Measurements from ENCODE around the gene ANXA4. TPM values are rescaled to one million over a fixed set of nuclear protein-coding genes. Genes with fewer than 3 reads are reported as not detected.

The ANXA4 gene
- total and polyA plus RNA-seq, 2 donors = 23.3 to 45.3 TPM

- WGBS = 83% methylated on average over 5 of the region's 5 CpGs
Measured at GRCh38 chr2:69836316-69836715, 94.4 kb downstream of the ANXA4 start.

GRCh38 chr2:69837533-69837932, 95.6 kb downstream of the ANXA4 start:
- Histone ChIP-seq H3K27me3 (ENCODE audit: control insufficient read depth in 2 of 2, insufficient read depth in 1 of 2, low read length in 1 of 2) (no peaks in the 10 kb centered on the region), H3K27ac (ENCODE audit: low read depth in 1 of 2, low read length in 1 of 2) (no peak overlapping the region), H3K4me3 (ENCODE audit: low read length in 2 of 2) (no peak overlapping the region), H3K4me1 (ENCODE audit: control insufficient read depth in 2 of 2, insufficient read depth in 2 of 2, low read length in 2 of 2) (peaks cover 0 to 3% of the 10 kb centered on the region in 2 donors), H3K36me3 (ENCODE audit: control insufficient read depth in 2 of 2, insufficient read depth in 2 of 2, low read length in 1 of 2) (peaks cover 4 to 24% of the 10 kb centered on the region in 2 donors), H3K9me3 (ENCODE audit: control insufficient read depth in 2 of 2, insufficient read depth in 1 of 2, low read length in 1 of 2) (no peaks in the 10 kb centered on the region)
- WGBS = 97% methylated on average over 2 of the region's 2 CpGs
- no peak for DNase-seq (ENCODE audit: low read depth in 6 of 9, low spot score in 9 of 9)

More at GRCh38 chr2:69836316-69836715, 94.4 kb downstream of the ANXA4 start:
- Histone ChIP-seq H3K4me3 (ENCODE audit: low read length in 2 of 2) (no peak overlapping the region), H3K27ac (ENCODE audit: low read depth in 1 of 2, low read length in 1 of 2) (no peak overlapping the region), H3K9me3 (ENCODE audit: control insufficient read depth in 2 of 2, insufficient read depth in 1 of 2, low read length in 1 of 2) (no peaks in the 10 kb centered on the region), H3K27me3 (ENCODE audit: control insufficient read depth in 2 of 2, insufficient read depth in 1 of 2, low read length in 1 of 2) (no peaks in the 10 kb centered on the region), H3K36me3 (ENCODE audit: control insufficient read depth in 2 of 2, insufficient read depth in 2 of 2, low read length in 1 of 2) (peaks cover 4 to 19% of the 10 kb centered on the region in 2 donors), H3K4me1 (ENCODE audit: control insufficient read depth in 2 of 2, insufficient read depth in 2 of 2, low read length in 2 of 2) (peaks cover 6 to 9% of the 10 kb centered on the region in 2 donors)
- DNase-seq (ENCODE audit: low read depth in 6 of 9, low spot score in 9 of 9) = no peak

DNA sequence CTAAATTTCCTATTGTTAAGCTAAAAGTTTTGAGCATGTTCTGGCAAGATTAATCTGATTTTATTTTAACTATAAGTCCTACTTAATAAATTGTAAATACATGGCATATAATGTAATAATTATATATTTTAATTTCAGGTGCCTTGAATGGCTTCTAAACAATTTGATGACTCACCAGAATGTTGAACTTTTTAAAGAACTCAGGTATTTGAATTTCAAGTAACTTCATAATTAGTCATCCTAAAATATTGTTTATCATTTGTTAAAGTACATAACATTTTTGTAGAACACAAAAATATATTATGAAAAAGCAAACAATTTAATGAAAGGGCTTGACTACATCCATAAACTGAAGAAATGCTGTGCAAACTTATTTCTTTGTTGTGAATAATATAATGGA, 102.1 kb downstream of the ANXA4 start:
- Histone ChIP-seq H3K9me3 (ENCODE audit: control insufficient read depth in 2 of 2, insufficient read depth in 1 of 2, low read length in 1 of 2) (no peaks in the 10 kb centered on the region), H3K27ac (ENCODE audit: low read depth in 1 of 2, low read length in 1 of 2) (no peak overlapping the region), H3K27me3 (ENCODE audit: control insufficient read depth in 2 of 2, insufficient read depth in 1 of 2, low read length in 1 of 2) (no peaks in the 10 kb centered on the region), H3K36me3 (ENCODE audit: control insufficient read depth in 2 of 2, insufficient read depth in 2 of 2, low read length in 1 of 2) (peaks cover 25 to 53% of the 10 kb centered on the region in 2 donors), H3K4me1 (ENCODE audit: control insufficient read depth in 2 of 2, insufficient read depth in 2 of 2, low read length in 2 of 2) (no peaks in the 10 kb centered on the region), H3K4me3 (ENCODE audit: low read length in 2 of 2) (no peak overlapping the region)
- DNase-seq (ENCODE audit: low read depth in 6 of 9, low spot score in 9 of 9) = no peak

DNA sequence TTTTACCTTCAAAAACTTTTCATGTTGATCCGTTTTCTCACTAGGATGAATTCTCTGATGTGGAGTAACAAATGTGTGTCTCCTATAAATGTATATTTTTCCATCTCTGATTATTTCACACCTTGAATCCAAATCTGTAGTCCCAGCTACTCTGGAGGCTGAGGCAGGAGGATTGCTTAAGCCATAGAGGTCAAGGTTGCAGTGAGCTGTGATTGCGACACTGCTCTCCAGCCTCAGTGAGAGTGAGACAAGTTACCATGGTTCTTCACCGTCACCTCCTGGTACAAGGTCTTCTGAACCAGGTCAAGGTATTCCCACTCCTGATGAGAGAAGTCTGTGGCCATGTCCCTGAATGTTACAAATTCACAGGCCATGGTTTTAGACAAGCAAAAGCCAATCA, 102.6 kb downstream of the ANXA4 start:
- no peak for DNase-seq (ENCODE audit: low read depth in 6 of 9, low spot score in 9 of 9)
- 98% methylated on average over 3 of the region's 3 CpGs for WGBS
- Histone ChIP-seq H3K9me3 (ENCODE audit: control insufficient read depth in 2 of 2, insufficient read depth in 1 of 2, low read length in 1 of 2) (no peaks in the 10 kb centered on the region), H3K27me3 (ENCODE audit: control insufficient read depth in 2 of 2, insufficient read depth in 1 of 2, low read length in 1 of 2) (no peaks in the 10 kb centered on the region), H3K4me3 (ENCODE audit: low read length in 2 of 2) (no peak overlapping the region), H3K27ac (ENCODE audit: low read depth in 1 of 2, low read length in 1 of 2) (no peak overlapping the region), H3K4me1 (ENCODE audit: control insufficient read depth in 2 of 2, insufficient read depth in 2 of 2, low read length in 2 of 2) (no peaks in the 10 kb centered on the region), H3K36me3 (ENCODE audit: control insufficient read depth in 2 of 2, insufficient read depth in 2 of 2, low read length in 1 of 2) (peaks cover 28 to 55% of the 10 kb centered on the region in 2 donors)

DNA sequence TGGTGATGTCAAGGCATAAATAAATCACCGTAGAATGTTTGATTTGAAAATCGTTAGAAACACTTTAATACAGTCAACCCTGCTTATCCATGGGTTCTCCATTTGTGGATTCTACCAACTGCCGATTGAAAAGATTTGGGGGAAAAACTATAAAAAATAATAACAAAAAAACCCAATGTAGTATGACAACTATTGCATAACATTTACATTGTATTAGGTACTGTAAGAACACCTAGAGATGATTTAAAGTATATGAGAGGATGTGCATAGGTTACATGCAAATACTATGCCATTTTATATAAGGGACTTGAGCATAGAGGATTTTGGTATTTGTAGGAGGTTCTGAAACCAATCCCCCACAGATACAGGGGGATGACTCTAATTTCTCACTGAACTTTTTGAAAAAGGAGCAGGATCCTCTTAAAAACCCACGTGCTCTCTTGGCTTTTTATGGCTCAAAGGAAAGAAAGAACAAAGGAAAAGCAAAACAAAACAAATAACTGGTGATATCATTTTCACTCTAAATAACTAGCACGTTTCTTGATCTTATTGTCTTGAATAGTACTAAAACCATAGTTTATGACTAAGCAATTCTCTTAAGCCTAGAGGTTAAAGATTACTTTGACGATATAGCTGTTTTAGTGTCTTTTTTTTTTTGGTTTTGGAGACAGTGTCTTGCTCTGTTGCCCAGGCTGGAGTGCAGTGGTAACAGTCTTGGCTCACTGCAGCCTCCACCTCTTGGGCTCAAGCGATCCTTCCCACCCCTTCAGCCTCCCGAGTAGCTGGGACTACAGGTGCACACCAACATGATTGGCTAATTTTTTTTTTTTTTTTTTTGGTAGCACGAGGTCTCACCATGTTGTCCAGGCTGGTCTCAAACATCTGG, 104.5 kb downstream of the ANXA4 start:
- WGBS = 95% methylated on average over 9 of the region's 9 CpGs
- Histone ChIP-seq H3K36me3 (ENCODE audit: control insufficient read depth in 2 of 2, insufficient read depth in 2 of 2, low read length in 1 of 2) (peaks cover 31 to 60% of the 10 kb centered on the region in 2 donors), H3K27me3 (ENCODE audit: control insufficient read depth in 2 of 2, insufficient read depth in 1 of 2, low read length in 1 of 2) (no peaks in the 10 kb centered on the region), H3K27ac (ENCODE audit: low read depth in 1 of 2, low read length in 1 of 2) (no peak overlapping the region), H3K4me3 (ENCODE audit: low read length in 2 of 2) (no peak overlapping the region), H3K9me3 (ENCODE audit: control insufficient read depth in 2 of 2, insufficient read depth in 1 of 2, low read length in 1 of 2) (no peaks in the 10 kb centered on the region), H3K4me1 (ENCODE audit: control insufficient read depth in 2 of 2, insufficient read depth in 2 of 2, low read length in 2 of 2) (no peaks in the 10 kb centered on the region)
- DNase-seq (ENCODE audit: low read depth in 6 of 9, low spot score in 9 of 9) = no peak

DNA sequence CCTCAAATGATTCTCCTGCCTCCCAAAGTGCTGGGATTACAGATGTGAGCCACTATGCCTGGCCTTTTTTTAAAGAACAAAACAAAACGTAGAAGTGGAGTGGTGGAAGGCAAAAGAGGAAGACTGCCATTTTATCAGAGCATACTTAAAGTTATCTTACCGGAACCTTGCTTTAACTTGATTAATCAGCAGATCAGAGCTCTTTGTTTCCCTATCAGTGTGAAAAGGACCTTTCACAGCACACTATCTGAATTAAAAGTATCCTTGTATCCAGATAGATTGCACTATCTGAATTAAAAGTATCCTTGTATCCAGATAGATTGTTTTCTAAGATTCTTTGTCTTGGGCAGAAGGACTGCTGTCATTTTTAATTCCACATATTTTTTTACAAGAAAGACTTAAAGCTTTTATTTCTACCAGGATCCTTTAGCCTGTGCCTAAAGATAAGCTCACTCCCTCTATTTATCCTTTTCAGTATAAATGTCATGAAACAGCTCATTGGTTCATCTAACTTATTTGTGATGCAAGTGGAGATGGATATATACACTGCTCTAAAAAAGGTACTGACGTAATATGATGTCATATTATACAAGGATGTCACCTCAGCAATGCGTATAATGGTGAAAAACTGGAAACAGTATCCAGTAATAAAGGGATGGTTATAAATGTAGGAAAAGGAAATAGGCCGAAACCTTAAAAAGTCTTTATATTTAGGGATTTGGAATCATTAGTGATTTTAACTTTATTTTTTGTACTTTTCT, 105.3 kb downstream of the ANXA4 start:
- Histone ChIP-seq H3K4me3 (ENCODE audit: low read length in 2 of 2) (no peak overlapping the region), H3K4me1 (ENCODE audit: control insufficient read depth in 2 of 2, insufficient read depth in 2 of 2, low read length in 2 of 2) (no peaks in the 10 kb centered on the region), H3K27me3 (ENCODE audit: control insufficient read depth in 2 of 2, insufficient read depth in 1 of 2, low read length in 1 of 2) (no peaks in the 10 kb centered on the region), H3K9me3 (ENCODE audit: control insufficient read depth in 2 of 2, insufficient read depth in 1 of 2, low read length in 1 of 2) (no peaks in the 10 kb centered on the region), H3K36me3 (ENCODE audit: control insufficient read depth in 2 of 2, insufficient read depth in 2 of 2, low read length in 1 of 2) (peaks cover 33 to 60% of the 10 kb centered on the region in 2 donors), H3K27ac (ENCODE audit: low read depth in 1 of 2, low read length in 1 of 2) (no peak overlapping the region)
- 98% methylated on average over 5 of the region's 5 CpGs for WGBS
- DNase-seq (ENCODE audit: low read depth in 6 of 9, low spot score in 9 of 9) = no peak

DNA sequence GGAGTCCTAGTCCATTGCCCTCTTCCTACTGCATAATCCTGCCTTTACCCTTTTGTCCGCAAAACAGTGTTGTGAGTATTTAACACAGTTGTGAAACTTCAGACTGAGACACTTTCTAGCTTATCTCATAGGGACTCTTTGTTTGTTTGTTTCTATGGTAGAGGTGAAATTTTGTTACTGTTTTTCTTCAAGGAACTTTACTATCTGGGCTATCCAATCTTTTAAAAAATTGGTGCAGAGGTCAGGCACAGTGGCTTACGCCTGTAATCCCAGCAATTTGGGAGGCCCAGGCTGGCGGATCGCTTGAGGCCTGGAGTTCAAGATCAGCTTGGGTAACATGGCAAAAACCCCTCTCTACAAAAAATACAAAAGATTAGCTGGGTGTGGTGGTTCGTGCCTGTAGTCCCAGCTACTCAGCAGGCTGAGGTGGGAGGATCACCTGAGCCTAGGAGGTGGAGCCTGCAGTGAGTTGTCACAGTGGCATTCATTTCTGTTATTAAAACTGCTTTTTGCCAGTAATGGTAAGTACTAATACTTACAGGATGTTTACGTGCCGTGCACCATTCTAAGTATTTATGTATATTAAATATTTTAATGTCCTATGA, 106.4 kb downstream of the ANXA4 start:
- no peaks in the 10 kb centered on the region for H3K27me3 ChIP-seq (ENCODE audit: control insufficient read depth in 2 of 2, insufficient read depth in 1 of 2, low read length in 1 of 2)
- no peak for DNase-seq (ENCODE audit: low read depth in 6 of 9, low spot score in 9 of 9)
- H3K4me3 ChIP-seq (ENCODE audit: low read length in 2 of 2) = no peak overlapping the region
- H3K4me1 ChIP-seq (ENCODE audit: control insufficient read depth in 2 of 2, insufficient read depth in 2 of 2, low read length in 2 of 2) = no peaks in the 10 kb centered on the region
- H3K36me3 ChIP-seq (ENCODE audit: control insufficient read depth in 2 of 2, insufficient read depth in 2 of 2, low read length in 1 of 2) = peaks cover 31 to 61% of the 10 kb centered on the region in 2 donors
- 97% methylated on average over 7 of the region's 7 CpGs for WGBS
- H3K27ac ChIP-seq (ENCODE audit: low read depth in 1 of 2, low read length in 1 of 2) = no peak overlapping the region
- no peaks in the 10 kb centered on the region for H3K9me3 ChIP-seq (ENCODE audit: control insufficient read depth in 2 of 2, insufficient read depth in 1 of 2, low read length in 1 of 2)

DNA sequence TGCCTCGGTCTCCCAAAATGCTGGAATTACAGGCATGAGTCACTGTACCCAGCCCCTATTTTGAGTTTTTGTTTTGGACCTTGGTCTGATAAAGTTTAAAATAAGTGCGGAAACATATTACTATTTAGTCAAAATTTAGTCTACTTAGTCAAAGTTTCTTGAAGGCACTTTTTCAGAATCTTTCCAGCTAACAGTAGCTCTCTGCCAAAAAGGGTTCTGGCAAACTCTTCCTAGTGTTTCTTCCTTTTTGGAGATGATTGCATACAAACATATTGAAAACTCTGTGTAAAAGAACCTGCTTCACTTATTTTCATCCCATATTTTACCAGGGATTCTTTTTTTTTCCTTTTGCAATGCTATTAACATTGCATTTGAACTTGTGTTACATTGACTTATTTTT, 116.3 kb downstream of the ANXA4 start:
- over 99% methylated on average over 2 of the region's 2 CpGs for WGBS
- no peak for DNase-seq (ENCODE audit: low read depth in 6 of 9, low spot score in 9 of 9)
- Histone ChIP-seq H3K4me1 (ENCODE audit: control insufficient read depth in 2 of 2, insufficient read depth in 2 of 2, low read length in 2 of 2) (no peaks in the 10 kb centered on the region), H3K27me3 (ENCODE audit: control insufficient read depth in 2 of 2, insufficient read depth in 1 of 2, low read length in 1 of 2) (no peaks in the 10 kb centered on the region), H3K27ac (ENCODE audit: low read depth in 1 of 2, low read length in 1 of 2) (no peak overlapping the region), H3K4me3 (ENCODE audit: low read length in 2 of 2) (no peak overlapping the region), H3K9me3 (ENCODE audit: control insufficient read depth in 2 of 2, insufficient read depth in 1 of 2, low read length in 1 of 2) (no peaks in the 10 kb centered on the region), H3K36me3 (ENCODE audit: control insufficient read depth in 2 of 2, insufficient read depth in 2 of 2, low read length in 1 of 2) (peaks cover 7 to 26% of the 10 kb centered on the region in 2 donors)

- Histone ChIP-seq H3K4me3 (ENCODE audit: low read length in 2 of 2) (no peak overlapping the region), H3K27me3 (ENCODE audit: control insufficient read depth in 2 of 2, insufficient read depth in 1 of 2, low read length in 1 of 2) (no peaks in the 10 kb centered on the region), H3K27ac (ENCODE audit: low read depth in 1 of 2, low read length in 1 of 2) (no peak overlapping the region), H3K36me3 (ENCODE audit: control insufficient read depth in 2 of 2, insufficient read depth in 2 of 2, low read length in 1 of 2) (peaks cover 36 to 45% of the 10 kb centered on the region in 2 donors), H3K4me1 (ENCODE audit: control insufficient read depth in 2 of 2, insufficient read depth in 2 of 2, low read length in 2 of 2) (no peaks in the 10 kb centered on the region), H3K9me3 (ENCODE audit: control insufficient read depth in 2 of 2, insufficient read depth in 1 of 2, low read length in 1 of 2) (no peaks in the 10 kb centered on the region)
- no peak for DNase-seq (ENCODE audit: low read depth in 6 of 9, low spot score in 9 of 9)
- 99% methylated on average over 1 of the region's 1 CpG for WGBS
Measured at GRCh38 chr2:69863298-69863697, 121.4 kb downstream of the ANXA4 start.
